Measurements from ENCODE around the gene RBM18.

DNA sequence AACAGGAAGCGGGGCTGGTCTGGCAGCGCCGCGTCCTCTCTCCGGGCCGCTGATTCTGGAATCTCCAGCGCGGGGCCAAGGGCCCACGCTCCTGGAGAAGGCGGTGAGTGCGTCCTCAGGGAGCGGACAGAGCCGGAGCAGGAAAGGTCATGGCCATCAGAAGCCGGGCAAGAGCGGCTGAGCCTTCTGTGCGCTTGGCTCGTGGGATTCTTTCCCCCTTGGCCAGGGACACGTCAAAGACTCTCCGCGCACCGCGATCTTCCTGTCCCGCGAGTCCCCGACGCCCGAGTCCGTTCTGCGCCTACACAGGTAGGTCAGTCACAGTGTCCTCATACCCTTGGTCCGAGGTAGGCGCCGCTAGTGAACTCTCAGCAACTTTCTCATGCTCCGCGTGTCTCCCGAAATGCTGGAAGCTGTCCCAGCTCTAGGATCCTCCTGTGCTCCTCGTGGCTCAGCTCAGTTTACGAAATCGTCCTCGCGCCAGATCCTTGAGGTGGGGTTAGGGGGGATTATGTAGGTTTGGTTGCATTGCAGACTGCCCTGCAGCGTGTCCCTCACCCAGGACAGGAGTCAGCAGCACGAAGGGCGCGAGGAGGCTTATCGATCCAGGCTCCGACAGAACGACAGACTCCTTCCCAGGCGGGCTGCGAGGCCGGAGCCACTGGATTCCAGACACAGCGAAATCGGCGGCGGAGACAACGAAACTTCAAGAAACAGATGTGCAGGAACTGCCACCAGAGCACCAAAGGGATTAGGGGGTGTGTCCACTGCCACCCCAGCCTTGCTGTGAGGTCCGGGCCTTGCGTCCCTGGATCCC lies 44.6 kb downstream of the RBM18 start:
- TF ChIP-seq POLR2A (IDR thresholded peaks at IDR 0.05) (no peak), EP300 (IDR thresholded peaks at IDR 0.05) (peak in 1 of 2 donors; percentile 46)
- TF ChIP-seq, protein P1, sequence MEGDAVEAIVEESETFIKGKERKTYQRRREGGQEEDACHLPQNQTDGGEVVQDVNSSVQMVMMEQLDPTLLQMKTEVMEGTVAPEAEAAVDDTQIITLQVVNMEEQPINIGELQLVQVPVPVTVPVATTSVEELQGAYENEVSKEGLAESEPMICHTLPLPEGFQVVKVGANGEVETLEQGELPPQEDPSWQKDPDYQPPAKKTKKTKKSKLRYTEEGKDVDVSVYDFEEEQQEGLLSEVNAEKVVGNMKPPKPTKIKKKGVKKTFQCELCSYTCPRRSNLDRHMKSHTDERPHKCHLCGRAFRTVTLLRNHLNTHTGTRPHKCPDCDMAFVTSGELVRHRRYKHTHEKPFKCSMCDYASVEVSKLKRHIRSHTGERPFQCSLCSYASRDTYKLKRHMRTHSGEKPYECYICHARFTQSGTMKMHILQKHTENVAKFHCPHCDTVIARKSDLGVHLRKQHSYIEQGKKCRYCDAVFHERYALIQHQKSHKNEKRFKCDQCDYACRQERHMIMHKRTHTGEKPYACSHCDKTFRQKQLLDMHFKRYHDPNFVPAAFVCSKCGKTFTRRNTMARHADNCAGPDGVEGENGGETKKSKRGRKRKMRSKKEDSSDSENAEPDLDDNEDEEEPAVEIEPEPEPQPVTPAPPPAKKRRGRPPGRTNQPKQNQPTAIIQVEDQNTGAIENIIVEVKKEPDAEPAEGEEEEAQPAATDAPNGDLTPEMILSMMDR (IDR thresholded peaks at IDR 0.05), result no peak
